Measurements from ENCODE around the gene CTU1.

CTU1 gene

GRCh38 chr19:51102991-51103390, 5.2 kb downstream of the CTU1 start:
- no peak for DNase-seq

GRCh38 chr19:51101171-51101865, 6.9 kb downstream of the CTU1 start:
- DNase-seq, result no peak

DNA sequence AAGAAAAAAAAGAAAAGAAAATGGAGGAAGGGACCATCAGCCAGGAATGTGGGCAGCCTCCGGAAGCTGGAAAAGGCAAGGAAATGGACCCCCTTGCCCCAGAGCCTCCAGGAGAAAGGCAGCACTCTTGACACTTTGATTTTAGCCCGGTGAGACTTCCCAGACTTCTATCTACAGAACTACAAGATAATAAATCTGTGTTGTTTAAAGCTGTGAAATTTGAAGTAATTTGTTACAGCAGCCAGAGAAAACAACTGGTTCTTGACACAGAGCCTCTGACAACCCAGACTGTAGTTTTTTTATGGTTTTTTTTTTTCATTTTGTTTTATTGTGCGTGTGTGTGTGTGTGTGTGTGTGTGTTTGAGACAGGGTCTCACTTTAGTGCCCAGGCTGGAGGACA, 7.6 kb downstream of the CTU1 start:
- no peak for DNase-seq

GRCh38 chr19:51099047-51099382, 9.2 kb downstream of the CTU1 start:
- no peak for DNase-seq

GRCh38 chr19:51098365-51099046, 9.7 kb downstream of the CTU1 start:
- DNase-seq, result no peak

DNA sequence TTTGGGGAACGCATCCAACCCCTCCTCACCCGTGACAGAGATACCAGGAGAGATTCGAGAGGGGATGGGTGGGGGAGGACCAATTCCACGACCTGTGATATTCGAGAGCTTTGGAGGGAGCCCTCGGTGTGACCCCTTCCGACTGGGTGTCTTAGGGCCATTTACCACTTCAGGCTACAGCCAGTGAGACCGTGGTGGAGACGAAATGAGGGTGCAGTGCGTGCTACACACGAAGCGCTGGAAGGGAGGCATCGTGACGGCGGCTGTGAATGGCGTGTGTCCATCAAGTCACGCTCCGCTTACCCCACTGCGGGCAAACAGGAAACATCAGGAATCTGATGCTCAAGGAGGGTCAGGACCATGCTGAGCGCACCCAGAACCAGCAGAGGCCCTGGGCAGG, 10.4 kb downstream of the CTU1 start:
- no peak for DNase-seq

DNA sequence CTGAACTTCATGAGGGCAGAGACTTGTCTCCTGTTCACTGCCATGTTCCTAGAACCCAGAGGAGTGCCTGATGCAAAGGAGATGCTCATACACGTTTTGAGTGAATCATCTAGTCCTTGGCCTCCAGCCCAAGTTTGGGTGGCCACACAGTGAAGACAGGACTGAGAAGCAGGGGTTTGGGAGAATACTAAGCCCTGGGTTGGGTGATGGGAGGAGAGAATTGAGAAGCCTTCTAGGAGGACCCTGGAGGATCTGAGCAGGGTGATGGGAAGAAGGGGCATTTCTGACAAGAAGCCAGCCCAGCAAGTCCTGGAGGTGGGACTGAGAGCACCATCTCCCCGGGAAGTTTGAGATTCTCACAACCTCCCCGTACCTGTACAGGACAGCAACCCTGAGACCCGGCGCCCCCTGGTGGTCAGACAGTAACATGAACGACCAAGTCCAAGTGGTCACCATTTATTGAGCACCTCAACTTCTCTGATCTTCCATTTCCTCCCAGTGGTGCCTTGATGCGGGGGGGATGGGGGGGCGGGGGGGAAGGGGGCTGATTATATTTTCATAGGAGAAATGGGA, 11.0 kb downstream of the CTU1 start:
- peak; percentile 9 to 17 for DNase-seq

DNA sequence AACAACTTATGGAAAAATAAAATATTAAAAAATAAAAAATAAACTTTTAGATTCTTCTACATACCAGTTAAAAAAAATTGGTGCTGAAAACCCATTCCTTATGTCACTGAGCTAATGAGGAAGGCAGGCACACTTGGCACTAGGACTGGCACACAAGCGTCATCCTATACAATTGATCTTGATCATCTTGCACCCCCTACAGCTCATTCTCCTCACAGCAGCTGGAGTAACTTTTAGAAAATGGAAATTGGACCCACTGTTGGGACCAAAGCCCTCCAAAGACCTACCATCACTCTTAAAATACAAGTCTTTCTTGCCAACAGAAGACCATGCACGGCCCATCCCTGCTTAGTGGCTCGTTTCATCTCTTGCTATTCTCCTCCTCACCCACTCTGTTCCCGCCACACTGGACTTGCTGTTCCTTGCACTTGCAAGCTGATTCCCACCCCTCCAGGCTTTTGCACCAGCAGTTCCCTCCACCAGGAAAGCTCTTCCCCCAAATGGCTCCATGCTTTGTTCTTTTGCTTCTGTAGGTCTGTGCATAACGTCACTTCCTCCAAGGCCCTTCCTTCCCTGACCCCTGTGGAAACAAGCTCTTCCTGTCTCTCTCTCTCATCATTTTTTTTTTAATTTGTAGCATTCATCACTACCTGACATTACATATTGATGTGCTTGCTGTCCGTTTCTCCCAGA, 11.6 kb downstream of the CTU1 start:
- peak in 1 of 2 experiments; percentile 55 for DNase-seq

DNA sequence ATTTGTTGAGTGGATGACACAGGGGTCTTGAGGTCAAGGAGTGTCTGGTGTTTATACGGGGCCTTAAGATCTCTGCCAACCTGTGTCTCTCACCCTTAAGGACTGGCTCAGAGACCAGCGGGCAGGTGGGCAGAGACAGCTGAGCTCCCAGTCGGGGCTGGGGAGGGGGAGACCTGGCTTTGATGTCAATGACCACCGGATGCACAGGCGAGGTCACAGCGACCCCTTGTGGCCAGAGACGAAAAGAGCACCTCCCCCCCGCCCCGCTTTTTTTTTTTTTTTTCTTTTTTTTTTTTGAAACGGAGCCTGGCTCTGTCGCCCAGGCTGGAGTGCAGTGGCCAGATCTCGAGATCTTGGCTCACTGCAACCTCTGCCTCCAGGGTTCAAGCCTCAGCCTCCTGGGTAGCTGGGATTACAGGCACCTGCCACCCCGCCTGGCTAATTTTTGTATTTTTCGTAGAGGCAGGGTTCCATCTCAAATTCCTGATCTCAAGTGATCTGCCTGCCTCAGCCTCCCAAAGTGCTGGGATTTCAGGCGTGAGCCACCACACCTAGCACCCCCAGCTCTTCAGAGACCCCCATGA, 13.4 kb downstream of the CTU1 start:
- DNase-seq, result peak; percentile 1 to 23

- DNase-seq, result no peak
These were observed 14.5 kb downstream of the CTU1 start for GRCh38 chr19:51093510-51094345.

DNA sequence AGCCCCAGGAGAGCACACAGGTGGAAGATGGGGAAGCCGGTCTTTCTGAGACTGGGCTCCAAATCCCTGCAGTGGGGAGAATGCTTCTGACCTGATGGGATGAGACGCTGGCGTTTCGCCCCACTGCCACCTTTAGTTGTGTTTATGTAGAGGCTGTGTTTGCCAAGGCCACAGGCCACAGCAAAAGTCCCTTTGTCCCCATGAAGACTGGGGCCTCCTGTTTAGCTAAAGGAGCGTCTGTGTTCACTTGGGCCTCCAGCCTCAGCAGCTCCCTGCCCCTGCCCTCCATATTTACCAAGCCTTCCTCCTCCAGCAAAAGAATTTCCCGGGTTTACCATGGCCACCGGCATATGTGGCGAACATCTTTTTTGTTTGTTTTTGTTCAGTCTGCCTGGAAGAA, 15.1 kb downstream of the CTU1 start:
- DNase-seq, result no peak

DNA sequence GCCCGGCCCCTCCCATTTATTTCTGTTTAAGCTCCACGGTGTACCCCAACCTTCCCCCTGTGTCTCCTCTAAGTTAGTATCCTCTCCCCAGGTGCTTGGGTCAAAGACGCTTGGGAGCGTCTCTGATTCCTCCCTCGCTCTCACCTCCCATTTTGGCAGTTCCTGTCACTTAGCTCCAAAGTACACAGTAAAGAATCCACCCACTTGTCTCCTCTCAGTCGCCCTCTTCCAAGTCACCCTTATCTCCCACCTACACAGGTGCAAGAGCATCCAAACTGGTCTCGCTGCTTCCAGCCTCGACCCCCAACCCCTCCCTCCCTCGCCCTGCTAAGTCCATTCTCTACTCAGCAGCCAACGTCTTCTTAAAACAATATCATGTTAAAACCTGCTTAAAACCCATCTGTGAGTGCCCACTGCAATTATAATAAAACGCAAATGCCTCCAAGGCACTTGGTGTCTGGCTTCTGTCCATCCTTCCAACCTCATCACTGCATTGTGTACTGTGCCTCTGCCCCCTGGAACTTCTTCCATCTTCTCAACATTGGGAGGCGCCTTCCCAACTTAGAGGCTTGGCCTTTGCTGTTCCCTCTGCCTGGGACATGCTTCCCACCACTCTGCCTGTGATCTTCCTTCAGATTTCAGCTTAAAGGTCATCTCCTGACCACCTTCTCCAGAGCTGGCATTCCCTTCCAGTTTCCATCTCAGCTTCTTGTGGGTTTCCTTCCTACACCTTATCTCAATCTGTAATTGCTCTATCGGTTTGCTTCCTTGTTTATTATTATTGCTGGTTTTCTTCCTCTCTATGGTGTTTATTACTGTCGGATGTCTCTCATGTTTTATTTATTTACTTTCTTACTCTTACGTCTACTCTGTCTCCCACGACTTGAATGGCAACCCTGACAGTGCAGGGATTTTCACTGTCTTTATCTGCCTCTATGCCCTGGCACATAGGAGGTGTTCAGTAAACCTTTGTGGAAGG, 16.0 kb downstream of the CTU1 start:
- DNase-seq, result no peak

DNA sequence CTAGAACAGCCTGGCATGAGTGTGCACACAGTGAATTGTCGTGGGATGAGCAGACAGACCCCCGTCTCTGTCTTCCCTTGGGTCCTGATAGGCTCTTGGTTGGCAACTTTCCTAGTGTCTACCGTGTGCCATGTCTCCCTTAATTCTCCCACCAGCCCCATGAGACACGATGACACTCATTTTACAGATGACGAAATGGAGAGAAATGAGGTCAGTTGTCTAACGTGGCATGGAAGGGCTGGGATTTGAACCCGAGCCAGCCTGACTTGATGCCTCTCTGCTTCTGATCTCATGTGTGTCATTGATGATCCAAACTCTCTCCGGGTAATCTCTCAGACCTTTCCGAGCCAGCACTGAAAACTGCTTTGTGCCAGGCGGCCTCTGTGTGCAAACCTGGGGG, 17.1 kb downstream of the CTU1 start:
- DNase-seq, result no peak

DNA sequence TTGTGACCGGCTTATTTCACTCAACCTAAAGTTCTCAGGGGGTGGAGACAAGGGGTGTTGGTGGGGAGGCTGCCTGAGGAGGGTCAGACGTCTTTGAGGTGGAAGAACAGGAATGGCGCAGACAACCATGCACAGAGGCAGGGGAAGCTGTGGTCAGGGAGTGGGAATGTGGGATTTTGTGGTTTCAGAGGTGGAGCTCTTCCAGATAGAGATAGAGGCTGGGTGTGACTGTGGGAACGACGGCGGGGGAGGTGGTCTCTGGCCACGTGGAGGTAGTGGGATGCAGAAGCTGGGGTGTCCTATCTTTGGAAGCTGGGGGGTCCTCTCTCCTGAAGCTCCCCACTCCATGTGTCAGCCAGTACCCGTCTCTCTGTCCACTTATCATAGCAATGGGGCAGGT, 17.7 kb downstream of the CTU1 start:
- no peak for DNase-seq

GRCh38 chr19:51089786-51090185, 18.4 kb downstream of the CTU1 start:
- no peak for DNase-seq

DNA sequence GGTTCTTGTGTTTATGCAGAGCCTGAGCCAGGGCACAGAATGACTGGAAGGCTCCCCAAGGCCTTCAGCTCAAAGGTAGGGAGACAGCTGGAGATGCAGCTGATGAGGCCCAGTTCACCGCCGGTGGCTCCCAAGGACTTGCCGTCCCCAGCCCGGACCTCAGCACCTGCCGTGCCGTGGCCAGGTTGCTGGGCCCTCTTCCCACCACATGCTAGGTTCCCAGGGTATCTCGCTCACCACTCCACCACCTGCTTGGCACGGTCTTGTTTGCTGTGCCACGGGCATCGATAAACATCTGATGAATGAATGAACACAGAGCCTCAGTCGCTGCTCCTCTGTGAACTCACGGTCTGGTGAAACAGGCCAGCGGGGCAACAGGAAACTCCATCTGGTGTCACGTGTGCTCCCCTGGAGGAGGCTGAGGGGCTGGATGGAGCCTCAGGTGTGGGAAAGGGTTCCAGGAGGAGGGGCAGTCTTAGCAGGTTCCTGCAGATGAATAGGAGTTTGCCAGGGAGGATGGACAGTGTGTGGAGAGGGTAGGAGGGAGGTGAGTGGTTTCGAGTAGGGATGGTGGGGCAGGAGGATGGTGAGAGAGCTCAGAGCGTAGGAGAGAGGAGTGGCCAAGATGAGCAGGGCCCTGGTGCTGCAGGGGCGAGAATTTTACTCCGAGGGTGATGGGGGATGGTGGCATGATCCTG, 21.9 kb downstream of the CTU1 start:
- DNase-seq, result no peak

- DNase-seq, result no peak
These were observed 23.7 kb downstream of the CTU1 start for GRCh38 chr19:51084505-51084904.

GRCh38 chr19:51083783-51084182, 24.4 kb downstream of the CTU1 start:
- DNase-seq, result no peak

DNA sequence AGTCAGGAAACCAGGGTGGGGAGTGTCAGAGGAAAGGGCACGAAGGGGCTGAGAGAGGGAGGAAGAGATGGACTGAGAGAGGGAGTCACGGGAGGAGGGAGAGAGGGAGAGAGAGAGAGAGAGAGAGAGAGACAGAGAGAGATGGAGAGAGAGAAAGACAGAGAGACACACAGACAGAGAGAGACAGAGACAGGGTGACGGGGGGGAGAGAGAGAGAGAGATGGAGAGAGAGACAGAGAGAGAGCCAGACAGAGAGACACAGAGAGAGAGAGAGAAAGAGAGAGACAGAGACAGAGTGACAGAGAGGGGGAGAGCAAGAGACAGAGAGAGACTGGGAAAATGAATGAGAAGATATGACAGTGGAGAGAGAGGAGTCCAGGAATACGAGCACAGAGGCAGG, 25.0 kb downstream of the CTU1 start:
- no peak for DNase-seq

DNA sequence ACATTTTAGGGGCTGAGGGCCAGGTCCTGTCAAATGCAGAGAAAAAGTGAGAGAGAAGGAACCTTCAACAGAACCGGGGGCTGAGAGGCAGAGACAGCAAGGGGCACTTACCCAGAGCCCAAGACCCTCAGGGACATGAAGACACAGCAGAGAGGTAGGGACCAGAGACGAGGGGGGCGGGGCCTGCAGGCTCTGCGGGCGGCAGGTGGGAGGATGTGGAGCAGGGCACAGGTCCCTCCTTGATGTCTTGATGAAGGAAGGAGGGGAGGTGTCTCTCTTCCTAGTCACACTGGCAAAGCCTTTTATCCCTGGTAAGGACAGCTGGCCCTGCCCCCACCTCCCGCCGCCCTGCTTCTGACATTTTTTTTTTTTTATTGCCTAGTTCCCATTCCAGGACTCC, 25.6 kb downstream of the CTU1 start, which contains the start of gene KLK14:
KLK14 (minus strand) TSS at position 277 of the 400 bp plus-strand sequence; CDS start at position 4, 273 bp downstream.
- no peak for DNase-seq

DNA sequence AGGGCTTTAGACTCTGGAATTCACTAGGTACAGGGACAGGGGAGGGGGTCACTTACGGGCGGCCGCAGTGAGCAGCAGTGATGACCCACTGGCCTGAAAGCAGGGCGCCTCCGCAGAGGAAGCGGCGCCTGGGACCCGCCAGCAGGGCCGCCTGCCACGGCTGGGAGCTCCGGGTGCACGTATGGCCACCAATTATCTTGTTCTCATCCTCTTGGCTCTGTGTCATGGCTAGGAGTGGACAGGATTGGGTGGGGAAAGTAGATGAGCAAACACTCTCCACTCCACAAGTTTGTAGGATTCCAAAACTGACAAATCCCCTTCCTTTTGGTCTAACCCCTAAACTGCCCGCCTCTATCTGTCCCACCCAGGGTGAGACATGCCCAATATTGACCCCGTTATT, 26.7 kb downstream of the CTU1 start:
- DNase-seq, result no peak
